Thoracic aorta (tissue), 2 donors: Measurements from ENCODE around the gene PAFAH2. TPM values are rescaled to one million over a fixed set of nuclear protein-coding genes. Genes with fewer than 3 reads are reported as not detected.
"Not testable (repeated sequence)": the region's sequence is repeated elsewhere in the genome, so short reads cannot be mapped to it uniquely, and the experiment has no call there.

ENCODE experiments used
- ATAC-seq: fragments of 150-250 bp; one replicate; pipeline ENCODE4 v1.8.0; 2017; ENCODE audit warnings: low read depth; ENCODE audit not compliant: insufficient number of reproducible peaks, low FRiP score
- DNase-seq: peaks from one replicate; pipeline ENCODE4 v3.0.0-alpha.2; 2020; ENCODE audit warnings: low spot score
- H3K27ac ChIP-seq, 2 donors: fragments of 200-600 bp; sonication (generic); 1 replicate in 1 of 2; 2 replicates in 1 of 2; pipeline ENCODE4 v1.5.1; 2016; ENCODE audit warnings: mild to moderate bottlenecking in 2 of 2, moderate library complexity in 2 of 2
- H3K27me3 ChIP-seq: fragments of 200-600 bp; sonication (generic); replicated peaks from 2 replicates; pipeline ENCODE4 v1.6.0; 2016; ENCODE audit warnings: mild to moderate bottlenecking; ENCODE audit not compliant: insufficient read depth
- H3K36me3 ChIP-seq: fragments of 200-600 bp; sonication (generic); one replicate; pipeline ENCODE4 v1.5.1; 2016
- H3K4me1 ChIP-seq, 2 donors: fragments of 200-600 bp; sonication (generic); 1 replicate in 1 of 2; 2 replicates in 1 of 2; pipeline versions ENCODE4 v1.5.1 to v1.6.0; 2016; ENCODE audit warnings: low read depth in 2 of 2, mild to moderate bottlenecking in 1 of 2; ENCODE audit not compliant: control insufficient read depth in 1 of 2
- H3K4me3 ChIP-seq: fragments of 200-600 bp; sonication (generic); 2 replicates; pipeline ENCODE4 v1.5.1; 2016; ENCODE audit warnings: mild to moderate bottlenecking
- H3K9me3 ChIP-seq: fragments of 200-600 bp; sonication (generic); 2 replicates; pipeline ENCODE4 v1.5.1; 2016
- CTCF ChIP-seq: fragments of 200-600 bp; sonication (generic); IDR thresholded peaks from one replicate; pipeline ENCODE4 v1.5.1; 2019; ENCODE audit warnings: antibody characterized with exemption
- total RNA-seq, 2 donors: library from RNA; depleted of rRNA; stranded (reverse); fragments of >200 nt; gene quantifications; one replicate each; pipeline versions ENCODE4 v1.1.0 to v1.2.3, GENCODE V29; 2016

PAFAH2 gene
- total RNA-seq, 2 donors from 2014 or later = 3.6 to 6.9 TPM

- DNase-seq (no peak), ATAC-seq (no peak)
- H3K36me3 ChIP-seq = no peaks in the 10 kb centered on the region
- H3K4me3 ChIP-seq = no peak overlapping the region
- no peak for TF ChIP-seq CTCF
- H3K27me3 ChIP-seq = no peaks in the 10 kb centered on the region
- no peaks in the 10 kb centered on the region for H3K9me3 ChIP-seq
- no peak overlapping the region for H3K27ac ChIP-seq
- peaks cover 0 to 12% of the 10 kb centered on the region in 2 donors for H3K4me1 ChIP-seq
Measured at GRCh38 chr1:25936947-25937346, 60.9 kb downstream of the PAFAH2 start.

- peak overlapping the region; percentile 32 for H3K4me3 ChIP-seq
- TF ChIP-seq CTCF = no peak
- H3K27me3 ChIP-seq = no peaks in the 10 kb centered on the region
- no peak overlapping the region for H3K27ac ChIP-seq
- DNase-seq = no peak
- no peaks in the 10 kb centered on the region for H3K36me3 ChIP-seq
- H3K9me3 ChIP-seq = no peaks in the 10 kb centered on the region
- ATAC-seq = no peak
- H3K4me1 ChIP-seq = peaks cover 0 to 12% of the 10 kb centered on the region in 2 donors
Measured at GRCh38 chr1:25933479-25934365, 64.1 kb downstream of the PAFAH2 start.

GRCh38 chr1:25932811-25933400, 65.0 kb downstream of the PAFAH2 start:
- not testable (repeated sequence) for DNase-seq, H3K9me3 ChIP-seq, H3K4me3 ChIP-seq, H3K27me3 ChIP-seq, H3K36me3 ChIP-seq, ATAC-seq, H3K27ac ChIP-seq
- peaks cover 0 to 12% of the 10 kb centered on the region in 2 donors for H3K4me1 ChIP-seq

- Histone ChIP-seq H3K4me1 (peaks cover 0 to 12% of the 10 kb centered on the region in 2 donors), H3K27me3 (no peaks in the 10 kb centered on the region), H3K4me3 (no peak overlapping the region), H3K36me3 (no peaks in the 10 kb centered on the region), H3K9me3 (no peaks in the 10 kb centered on the region), H3K27ac (no peak overlapping the region)
- DNase-seq (no peak), ATAC-seq (no peak)
- TF ChIP-seq CTCF = no peak
Measured at GRCh38 chr1:25932321-25932720, 65.5 kb downstream of the PAFAH2 start.

- no peak for TF ChIP-seq CTCF
- DNase-seq = no peak
- H3K27ac ChIP-seq = no peak overlapping the region
- ATAC-seq = no peak
- H3K9me3 ChIP-seq = no peaks in the 10 kb centered on the region
- H3K4me3 ChIP-seq = no peak overlapping the region
- H3K27me3 ChIP-seq = no peaks in the 10 kb centered on the region
- H3K4me1 ChIP-seq = peaks cover 0 to 18% of the 10 kb centered on the region in 2 donors
- no peaks in the 10 kb centered on the region for H3K36me3 ChIP-seq
Measured at GRCh38 chr1:25929016-25929415, 68.8 kb downstream of the PAFAH2 start.
